H4 (cell line): ENCODE measurements around the gene CCDC85B. TPM values are rescaled to one million over a fixed set of nuclear protein-coding genes. Genes with fewer than 3 reads are reported as not detected.

Source experiments
- DNase-seq: peaks from one replicate; pipeline ENCODE4 v3.0.0-alpha.2; 2015; ENCODE audit warnings: low spot score
- total RNA-seq: library from RNA; depleted of rRNA; stranded (reverse); fragments of >200 nt; shearing (Covaris generic); gene quantifications from 2 replicates; pipeline ENCODE4 v1.2.3, GENCODE V29; 2014

The CCDC85B gene
- total RNA-seq, 1 experiment from 2014 or later: 35.8 TPM

DNA sequence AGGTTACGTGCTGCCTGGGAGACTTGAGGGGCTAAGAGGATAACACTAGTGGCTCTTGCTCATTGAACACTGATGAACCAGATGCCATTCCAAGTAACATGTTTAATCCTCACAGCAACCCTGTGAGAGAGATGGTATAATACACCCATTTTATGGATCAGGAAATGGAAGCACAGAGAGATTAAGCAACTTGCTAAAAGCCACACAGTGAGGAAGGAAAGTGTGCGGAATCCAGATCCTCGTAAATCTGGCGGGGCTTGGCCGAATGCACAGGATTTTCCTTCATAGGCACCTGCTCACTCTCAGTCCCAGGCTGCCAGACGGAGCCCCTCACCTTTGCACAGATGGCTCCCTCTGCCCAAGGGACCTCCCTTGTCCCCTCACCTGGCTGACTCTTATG, 17.4 kb downstream of the CCDC85B start:
- no peak for DNase-seq

DNA sequence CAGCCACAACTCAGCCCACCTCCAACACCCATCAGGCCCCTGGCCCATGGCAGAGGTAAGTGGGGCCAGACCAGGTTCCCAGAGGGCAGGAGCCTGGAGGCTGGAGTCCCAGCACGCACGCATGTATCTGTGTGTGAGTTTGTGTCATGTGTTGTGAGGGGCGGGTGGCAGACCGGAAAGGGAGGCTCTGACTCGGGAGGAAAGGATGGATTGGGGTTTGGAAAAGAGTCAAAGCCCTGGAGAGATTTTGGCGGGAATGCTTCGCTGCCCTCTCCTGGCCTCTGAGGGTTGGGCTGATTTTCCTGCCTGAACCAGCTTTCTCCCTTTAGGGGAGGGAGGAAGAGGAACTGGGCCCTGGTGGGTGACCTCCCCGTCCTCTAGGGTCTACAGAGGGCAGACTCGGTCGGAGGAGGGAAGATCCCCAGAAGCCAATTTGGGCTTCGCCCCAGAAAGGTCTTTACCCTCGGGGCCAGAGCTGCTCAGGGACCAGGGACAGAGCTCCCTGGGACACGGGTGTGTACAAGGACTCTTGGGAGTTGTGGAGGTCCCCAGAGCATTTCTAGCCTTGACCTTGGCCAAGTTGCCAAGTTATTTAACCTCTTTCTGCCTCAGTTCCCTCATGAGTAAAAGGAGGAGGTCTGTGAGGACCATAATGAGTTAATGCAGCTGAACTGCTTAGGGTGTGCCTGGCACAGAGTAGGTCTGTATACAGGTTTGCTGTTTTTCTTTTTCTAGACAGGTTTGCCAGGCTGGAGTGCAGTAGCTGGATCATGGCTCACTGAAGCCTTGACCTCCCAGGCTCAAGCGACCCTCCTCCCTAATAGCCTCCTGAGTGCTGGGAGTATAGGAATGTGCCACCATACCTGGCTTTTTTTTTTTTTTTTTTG, 21.5 kb downstream of the CCDC85B start:
- DNase-seq: peak; percentile 91

DNA sequence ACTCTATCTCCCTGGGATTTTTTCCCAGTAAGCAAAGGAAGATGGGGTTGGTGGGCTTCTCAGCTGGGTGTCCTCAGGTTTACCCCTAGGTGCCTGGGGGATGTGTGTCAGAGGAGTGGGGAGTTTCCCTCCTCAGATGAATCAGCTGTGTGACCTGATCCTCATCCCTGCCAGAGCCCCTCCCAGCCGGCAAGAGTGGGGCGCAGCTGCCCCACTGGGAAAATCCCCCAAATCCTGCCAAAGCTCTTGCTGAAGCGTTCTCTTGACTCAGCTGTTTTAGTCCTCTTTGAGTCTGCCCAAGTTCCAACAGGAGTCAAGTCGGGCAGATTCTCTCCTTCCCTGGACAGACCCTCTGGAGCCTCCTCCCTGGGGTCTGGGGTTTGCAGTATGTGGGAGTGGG, 22.4 kb downstream of the CCDC85B start:
- DNase-seq: no peak

DNA sequence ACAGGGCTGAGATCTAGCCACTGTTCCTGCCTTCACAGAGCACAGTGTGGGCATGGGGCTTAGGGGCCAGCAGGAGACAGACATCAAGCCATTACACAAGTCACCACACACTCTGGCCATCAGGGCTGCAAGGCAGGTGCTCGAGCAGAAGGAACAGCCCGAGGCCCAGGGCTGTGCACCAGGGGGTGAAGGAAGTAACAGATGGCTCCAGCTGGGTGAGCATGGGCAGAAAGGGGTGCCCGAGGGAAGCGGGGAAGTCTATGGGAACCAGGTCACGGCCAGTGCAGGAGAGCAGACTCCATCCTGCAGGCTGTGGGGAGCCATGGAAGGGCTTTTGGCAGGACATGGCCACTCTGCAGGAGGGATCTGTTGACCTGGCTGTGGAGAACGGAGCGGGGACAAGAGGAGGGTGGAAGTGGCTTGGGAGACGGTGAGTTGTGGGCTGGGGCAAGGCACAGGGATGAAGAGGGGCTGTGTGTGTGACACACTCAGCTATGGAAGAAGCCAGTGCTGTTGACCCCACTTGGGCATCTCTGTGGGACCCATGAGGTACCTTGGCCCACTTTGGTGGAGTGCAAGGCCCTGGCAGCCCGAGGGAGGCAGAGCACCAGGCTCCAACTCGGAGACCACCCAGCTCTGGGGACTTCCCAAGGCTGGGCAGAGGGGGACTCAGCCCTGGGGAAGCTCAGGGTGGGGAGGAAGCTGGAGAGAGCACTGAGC, 24.8 kb downstream of the CCDC85B start:
- DNase-seq: no peak

DNA sequence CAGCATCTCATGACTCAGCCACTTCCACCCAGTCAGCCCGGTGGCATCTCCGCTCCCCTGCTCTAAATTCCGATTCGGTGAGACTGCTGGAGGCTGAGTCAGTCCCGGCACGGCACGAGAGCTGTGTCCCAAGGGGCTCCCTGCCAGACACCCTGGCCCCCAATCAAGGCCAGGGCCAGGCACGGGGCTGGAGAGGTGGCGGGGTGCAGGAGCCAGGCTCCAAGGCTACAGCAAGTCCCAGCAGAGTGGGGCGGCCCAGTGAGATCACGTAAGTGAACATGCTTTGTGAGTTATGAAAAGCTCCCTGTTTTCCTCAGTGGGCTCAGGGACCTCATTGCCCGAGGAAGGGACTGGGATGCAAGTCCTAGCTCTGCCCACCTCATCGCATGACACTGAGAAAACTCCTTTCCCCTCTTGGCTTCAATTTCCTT, 25.4 kb downstream of the CCDC85B start:
- DNase-seq: peak; percentile 96

DNA sequence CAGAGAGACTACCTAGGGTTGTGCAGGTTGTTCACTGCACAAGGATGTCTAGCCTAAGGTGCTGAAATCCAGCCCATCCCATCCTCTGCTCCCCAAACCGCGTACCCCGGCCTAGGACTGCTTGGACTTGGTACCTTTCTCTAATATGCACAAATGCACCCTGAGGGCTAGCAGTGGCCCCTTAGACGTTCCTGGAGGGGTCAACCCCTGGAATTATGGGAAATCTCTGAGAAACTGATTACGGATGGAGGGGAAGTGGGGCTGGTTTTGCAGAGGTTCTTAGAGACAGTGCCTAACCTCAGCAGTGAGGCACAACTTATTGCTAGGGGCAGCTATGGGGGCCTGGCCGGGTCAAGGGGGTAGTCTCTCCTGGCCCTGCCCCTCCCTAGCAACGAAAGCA, 25.9 kb downstream of the CCDC85B start:
- DNase-seq: no peak

DNA sequence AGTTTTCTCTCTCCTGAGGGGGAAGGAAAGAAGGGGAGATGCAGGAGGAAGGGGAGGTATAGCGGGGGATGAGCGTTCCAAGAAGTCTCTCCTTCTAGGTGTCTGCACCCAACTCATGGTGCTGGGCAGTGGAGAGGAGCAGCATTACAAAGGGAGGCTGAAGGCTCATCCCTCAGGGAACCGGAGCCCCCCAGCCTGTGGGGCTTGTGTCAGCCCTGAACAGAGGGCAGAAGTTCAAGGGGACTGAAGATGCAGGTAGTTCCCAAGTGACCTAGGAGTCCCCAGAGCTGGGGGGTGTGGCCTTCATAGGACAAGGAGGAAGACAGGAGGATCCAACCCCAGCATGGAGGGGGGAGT, 26.6 kb downstream of the CCDC85B start:
- DNase-seq: no peak

DNA sequence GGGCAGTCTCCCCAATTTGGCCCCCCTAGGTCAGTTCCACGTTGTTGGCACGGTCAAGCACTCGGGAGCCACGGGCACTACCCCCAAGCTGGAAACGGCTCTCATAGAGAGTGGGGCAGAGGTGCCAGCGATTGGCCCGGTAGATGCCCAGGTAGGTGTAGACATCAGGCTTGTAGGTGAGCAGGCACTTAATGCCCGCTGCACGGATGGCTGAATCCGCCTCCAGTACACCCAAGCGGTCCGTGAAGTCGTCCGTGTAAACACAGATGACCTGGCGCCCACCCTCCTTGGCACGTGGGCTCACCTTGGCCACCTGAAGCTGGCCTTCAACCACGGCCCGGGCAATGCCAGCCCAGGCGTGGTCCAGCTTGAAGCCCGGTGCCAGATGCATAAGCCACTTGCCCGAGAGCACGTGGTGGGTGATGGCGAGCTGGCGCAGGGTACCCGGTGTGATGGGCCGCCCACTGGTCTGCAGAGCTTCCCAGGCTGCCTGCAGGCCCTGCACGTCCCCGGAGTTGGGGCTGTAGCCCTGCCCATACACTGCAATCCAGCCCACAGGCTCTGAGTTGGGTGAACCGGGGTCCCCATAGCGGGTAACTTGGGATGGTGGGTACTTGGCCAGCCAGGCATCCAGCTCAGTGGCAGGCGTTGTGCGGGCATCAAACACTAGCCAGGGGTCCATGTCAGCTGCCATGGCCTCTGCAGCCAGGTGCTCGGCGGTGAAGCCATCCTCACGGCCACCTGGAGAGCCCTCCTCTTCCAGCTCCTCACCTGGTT, 27.1 kb downstream of the CCDC85B start:
- no peak for DNase-seq

DNA sequence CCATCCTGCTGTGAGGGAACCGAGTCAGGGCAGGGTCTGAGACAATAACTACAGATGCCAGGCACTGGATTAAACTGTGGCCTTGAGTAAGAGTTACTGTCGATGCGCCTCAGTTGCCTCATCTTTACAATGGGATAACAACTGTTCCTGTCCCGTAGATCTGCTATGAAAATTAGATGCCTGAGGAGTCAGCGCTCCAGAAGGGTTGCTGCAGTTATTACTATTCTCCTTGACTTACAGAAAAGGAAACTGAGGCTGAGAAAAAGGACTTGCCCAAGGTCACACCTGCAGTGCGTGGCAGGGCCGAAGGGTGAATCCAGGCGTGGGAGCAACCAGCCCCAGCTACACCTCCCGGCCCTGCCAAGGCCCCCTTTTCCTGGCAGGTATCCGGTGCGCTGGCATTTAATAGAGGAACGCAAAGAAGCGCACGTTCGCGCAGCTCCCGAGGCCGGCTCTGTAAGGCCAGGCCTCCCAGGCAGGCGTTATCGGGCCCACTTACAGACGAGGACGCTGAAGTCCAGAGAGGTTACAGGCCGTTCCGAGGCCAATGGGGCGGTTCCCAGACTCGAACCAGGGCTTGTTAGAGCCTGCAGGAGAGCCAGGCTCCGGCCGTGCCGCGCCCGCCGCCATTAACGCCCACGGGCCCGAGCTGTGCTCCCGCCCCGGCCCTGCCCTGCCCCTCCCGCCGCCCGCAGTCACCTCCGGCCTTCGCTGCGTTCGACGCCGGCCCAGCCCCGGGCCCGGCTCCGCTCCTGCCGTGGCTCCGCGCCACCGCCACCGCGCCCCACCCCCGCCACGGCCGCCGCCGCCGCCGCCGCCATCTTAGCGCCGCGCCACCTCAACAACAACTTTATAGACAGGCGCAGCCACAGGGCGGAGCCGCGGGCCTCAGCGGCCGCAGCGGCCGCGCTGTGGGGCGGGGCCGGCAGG, 28.0 kb downstream of the CCDC85B start, which contains the start of gene C11orf68:
TSS of gene C11orf68 (minus strand) at position 852 of the 930 bp plus-strand sequence. CDS start at position 821, 31 bp downstream.
- no peak for DNase-seq

DNA sequence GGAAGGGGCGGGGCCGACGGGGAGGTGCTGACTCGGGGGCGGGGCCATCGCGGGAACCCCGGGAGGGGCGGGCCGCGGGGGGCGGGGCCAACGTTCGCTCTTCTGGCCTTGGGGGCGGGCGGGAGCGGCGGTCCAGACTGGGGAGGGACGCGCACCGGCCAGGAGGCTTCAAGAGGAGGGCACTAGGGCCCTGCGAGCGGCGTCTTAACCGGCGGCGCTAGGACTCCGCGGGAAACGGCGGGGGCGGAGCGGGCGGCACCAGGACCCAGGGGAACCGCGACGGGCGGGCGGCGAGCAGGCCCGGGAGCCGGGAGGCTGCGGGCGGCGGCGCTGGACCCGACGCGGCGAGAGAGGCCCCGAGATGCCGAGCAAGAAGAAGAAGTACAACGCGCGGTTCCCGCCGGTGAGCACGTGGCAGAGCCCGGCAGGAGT, 28.7 kb downstream of the CCDC85B start, which contains the start of gene DRAP1:
TSS of gene DRAP1 (plus strand) at position 286 of the 432 bp plus-strand sequence. CDS start at position 362, 76 bp downstream.
- peak; percentile 95 for DNase-seq

DNA sequence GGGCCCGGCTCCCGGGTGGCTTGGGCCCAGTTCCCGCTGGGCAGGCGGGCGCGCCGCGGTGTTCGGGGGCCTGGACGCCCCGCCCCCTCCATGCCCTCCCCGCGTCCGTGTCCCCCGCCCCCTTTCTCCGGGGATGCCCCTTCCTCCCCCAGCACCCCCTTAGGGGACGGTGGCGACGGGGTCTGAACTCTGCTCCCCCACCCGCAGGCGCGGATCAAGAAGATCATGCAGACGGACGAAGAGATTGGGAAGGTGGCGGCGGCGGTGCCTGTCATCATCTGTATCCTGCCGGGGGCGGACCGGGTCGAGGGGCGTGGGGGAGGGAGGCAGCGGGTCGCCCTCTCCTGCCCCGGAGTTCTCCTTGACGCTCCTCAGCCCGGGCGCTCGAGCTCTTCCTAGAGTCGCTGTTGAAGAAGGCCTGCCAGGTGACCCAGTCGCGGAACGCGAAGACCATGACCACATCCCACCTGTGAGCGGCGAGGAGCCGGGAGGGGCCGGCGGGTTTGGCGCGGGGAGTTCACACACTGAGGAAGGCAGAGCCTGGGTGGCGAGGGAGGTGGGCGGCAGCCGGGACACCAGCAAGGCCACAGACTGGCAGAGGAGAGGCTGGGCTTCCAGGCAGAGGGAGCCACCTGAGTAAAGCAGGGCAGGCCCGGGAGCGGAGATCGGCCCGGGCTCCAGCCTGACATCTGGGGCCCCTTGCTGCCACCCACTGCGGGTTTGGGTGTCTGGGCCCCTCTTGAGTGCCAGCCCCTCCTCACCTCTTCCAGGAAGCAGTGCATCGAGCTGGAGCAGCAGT, 29.3 kb downstream of the CCDC85B start:
- DNase-seq: no peak

DNA sequence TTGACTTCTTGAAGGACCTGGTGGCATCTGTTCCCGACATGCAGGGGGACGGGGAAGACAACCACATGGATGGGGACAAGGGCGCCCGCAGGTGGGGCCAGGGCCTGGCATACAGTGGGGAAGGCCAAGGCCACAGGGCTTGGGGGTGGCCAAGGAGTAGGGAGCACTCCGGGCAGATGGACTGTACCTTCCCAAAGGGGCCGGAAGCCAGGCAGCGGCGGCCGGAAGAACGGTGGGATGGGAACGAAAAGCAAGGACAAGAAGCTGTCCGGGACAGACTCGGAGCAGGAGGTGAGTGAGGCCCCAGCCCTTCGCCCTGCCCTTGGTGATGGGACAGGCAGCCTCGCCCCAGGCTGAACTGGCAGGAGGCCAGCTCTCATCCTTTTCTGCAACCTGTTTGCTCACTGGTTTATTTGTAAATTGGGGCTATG, 29.9 kb downstream of the CCDC85B start:
- DNase-seq: no peak

DNA sequence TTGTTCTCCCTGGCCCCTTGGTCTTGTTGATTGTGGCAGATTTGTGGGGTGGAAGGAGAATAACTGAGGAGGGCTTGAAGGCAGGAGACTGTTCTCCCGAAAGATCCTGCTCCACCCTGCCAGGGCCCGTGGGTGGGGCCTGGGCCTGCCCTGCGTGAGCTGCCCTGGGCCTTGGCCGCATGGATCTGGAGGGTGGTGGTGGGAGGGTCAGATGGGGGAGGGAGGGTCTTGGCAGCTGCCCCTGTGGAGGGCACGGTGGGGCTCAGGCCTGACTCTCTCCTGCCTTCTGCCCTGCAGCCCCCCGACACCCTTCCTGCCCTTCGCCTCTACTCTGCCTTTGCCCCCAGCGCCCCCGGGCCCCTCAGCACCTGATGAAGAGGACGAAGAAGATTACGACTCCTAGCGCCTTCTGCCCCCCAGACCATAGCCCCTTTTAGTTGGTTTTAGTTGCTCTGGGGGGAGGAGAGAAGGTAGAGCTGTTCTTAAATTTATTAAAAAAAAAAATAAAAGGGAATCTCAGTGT, 30.6 kb downstream of the CCDC85B start:
- no peak for DNase-seq

DNA sequence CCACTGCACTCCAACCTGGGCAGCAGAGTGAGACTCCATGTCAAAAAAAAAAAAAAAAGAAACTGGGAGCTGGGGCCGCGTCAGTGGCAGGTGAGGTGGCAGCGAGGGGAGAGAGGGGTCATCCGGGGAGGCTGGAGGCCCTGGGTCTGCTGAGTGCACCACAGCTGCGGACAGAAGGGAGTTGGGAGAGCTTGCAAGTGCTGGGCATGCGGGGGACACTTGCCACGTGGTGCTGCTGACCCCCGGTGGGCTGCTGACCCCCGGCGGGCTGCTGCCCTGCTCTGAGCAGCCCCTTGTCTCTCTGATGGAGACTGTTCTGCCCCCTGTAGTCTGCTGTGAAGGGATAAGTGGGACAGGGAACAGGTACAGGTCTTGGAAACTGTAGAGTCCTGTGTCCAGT, 31.4 kb downstream of the CCDC85B start:
- DNase-seq: no peak

DNA sequence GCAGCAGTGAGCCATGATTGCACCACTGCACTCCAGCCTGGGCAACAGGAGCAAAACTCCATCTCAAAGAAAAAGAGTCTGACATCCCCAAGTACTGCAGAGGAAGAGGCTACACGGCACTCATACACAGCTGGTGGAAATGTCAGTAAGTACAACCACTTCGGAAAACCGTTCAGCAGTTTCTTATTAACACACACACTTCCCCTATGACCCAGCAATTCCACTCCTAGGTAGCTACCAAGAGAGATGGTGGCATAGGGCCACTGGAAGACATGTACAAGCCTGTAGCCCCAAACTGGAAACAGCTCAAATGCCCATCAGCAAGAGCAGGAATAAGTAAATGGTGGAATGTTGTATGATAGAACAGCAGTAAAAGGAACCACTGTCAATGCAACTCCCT, 32.1 kb downstream of the CCDC85B start:
- no peak for DNase-seq

DNA sequence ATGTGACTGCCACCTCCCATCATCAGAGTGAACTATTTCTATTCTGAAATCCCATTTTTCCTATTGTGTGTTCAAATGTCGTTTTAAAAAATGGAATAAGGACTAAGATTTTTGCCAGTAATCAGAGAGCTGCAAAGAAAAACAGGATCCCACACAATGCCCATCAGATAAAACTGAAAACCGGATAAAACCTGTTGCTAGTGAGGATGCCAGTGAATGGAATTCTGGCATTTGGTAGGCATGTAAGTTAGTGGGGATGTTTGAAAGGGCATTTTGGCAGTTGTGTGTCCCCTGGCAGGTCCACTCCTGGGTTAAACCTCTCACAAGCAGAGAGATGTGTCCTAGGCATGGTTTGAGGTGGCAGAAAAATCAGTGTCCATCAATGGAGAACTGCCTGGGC, 34.9 kb downstream of the CCDC85B start:
- DNase-seq: no peak

DNA sequence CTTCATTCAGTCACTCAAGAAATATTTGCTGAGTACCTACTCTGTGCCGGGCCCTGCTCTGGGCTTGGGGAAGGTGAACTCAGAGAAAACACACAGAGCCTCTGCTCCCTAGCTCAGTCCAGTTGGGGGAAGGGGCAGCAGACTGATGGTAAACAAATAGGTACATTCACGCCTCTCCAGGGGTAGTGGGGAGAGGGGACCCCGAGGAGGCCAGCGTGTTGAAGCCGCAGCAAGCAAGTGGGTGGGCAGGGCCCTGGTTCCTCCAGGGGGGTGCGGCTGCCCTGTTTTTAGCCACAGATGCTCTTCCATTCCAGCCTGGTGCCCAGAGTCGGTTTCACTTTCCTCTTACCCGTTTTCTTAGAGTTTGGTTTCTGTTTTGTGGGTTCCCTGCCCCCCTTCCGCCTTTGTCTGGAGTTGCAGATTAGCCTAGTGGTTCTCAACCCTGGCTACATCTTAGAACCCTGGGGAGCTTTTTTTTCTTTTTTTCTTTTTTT, 37.5 kb downstream of the CCDC85B start:
- DNase-seq: no peak

DNA sequence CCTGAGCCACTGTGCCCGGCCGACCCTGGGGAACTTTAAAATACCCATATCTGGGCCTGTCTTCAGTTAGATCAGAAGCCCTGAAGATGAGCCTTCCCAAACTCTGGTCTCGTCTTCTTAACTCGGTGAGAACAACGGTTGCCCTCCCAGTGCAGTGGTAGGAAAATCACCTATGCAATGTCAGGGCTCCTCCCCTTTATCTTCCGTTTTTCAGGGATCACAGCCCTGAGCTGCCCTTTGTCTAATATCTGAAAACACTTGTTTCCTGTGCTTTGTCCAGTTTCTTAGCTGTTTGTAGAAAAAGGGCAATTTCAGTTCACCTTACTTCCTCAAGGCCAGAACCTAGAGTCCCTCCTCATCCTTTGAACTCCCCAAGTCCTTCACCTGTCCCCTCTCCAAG, 38.2 kb downstream of the CCDC85B start:
- DNase-seq: no peak

DNA sequence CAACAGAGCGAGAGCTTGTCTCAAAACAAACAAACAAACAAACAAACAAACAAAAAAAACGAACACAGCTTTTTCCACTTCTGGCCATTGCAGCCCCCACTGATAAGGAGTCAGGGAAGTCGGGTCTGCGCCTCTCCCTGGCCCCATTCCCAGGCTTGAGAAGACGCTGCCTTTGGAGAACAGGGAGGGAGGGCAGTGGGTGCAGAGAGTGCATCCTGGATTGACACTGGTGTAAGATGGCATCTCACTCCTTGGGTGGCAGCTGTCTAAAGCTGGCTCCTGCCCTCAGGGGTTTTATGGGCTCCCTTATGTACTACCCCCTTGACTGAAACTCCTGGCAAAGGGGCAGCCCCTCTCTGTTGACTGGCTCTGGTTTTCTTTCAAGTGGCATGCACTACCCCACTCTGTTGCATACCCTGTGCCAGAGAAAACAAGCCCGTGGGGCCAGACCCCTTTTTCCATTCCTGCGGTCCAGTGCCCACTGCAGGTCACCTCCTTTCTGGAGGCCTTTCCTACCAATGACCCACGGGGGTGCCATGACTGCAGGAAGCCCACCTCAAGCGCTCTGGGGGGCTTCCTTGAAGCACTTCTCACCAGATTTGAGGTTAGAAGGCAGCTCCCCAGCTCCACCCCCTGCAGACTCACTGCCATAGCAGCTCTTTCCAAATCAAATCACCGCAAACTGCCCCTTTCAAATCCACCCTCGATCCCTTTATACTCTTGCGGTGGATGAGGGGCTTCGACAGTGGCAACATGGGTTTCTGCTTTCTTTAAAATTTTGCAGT, 41.5 kb downstream of the CCDC85B start:
- DNase-seq: no peak
